HEK293 (cell line): ENCODE data around the gene SYT2.

ENCODE experiments used
- BCL11B ChIP-seq: fragments of 450-650 bp; formaldehyde crosslinking; IDR thresholded peaks from 2 replicates; pipeline ENCODE4 v1.5.1; 2016; ENCODE audit warnings: low read depth, missing biosample characterization, missing genetic modification characterization
- KLF9 ChIP-seq: fragments of 450-650 bp; formaldehyde crosslinking; IDR thresholded peaks from 2 replicates; pipeline ENCODE4 v1.5.1; 2016; ENCODE audit warnings: missing biosample characterization, missing genetic modification characterization, low read depth
- PRDM1 ChIP-seq: fragments of 450-650 bp; formaldehyde crosslinking; IDR thresholded peaks from 2 replicates; pipeline ENCODE4; 2016; ENCODE audit warnings: missing biosample characterization, missing genetic modification characterization
- SP2 ChIP-seq: fragments of 450-650 bp; formaldehyde crosslinking; IDR thresholded peaks from 2 replicates; pipeline ENCODE4 v1.5.1; 2016; ENCODE audit warnings: missing biosample characterization, missing genetic modification characterization
- ZNF239 ChIP-seq: fragments of 450-650 bp; formaldehyde crosslinking; IDR thresholded peaks from 2 replicates; pipeline ENCODE4 v1.5.1; 2016; ENCODE audit warnings: missing biosample characterization, missing genetic modification characterization
- ZNF488 ChIP-seq: fragments of 450-650 bp; formaldehyde crosslinking; IDR thresholded peaks from 2 replicates; pipeline ENCODE4 v1.5.1; 2016; ENCODE audit warnings: missing biosample characterization, missing genetic modification characterization
- TF ChIP-seq, protein P1 (sequence below): fragments of 450-650 bp; formaldehyde crosslinking; IDR thresholded peaks from 2 replicates; pipeline ENCODE4 v1.5.1; 2016; ENCODE audit warnings: missing biosample characterization, missing genetic modification characterization
- TF ChIP-seq, protein P2 (sequence below): fragments of 450-650 bp; formaldehyde crosslinking; IDR thresholded peaks from 2 replicates; pipeline ENCODE4 v1.5.1; 2016; ENCODE audit warnings: missing biosample characterization, missing genetic modification characterization
- TF ChIP-seq, protein P3 (sequence below): fragments of 450-650 bp; formaldehyde crosslinking; IDR thresholded peaks from 2 replicates; pipeline ENCODE4 v1.5.1; 2016; ENCODE audit warnings: missing biosample characterization, missing genetic modification characterization

DNA sequence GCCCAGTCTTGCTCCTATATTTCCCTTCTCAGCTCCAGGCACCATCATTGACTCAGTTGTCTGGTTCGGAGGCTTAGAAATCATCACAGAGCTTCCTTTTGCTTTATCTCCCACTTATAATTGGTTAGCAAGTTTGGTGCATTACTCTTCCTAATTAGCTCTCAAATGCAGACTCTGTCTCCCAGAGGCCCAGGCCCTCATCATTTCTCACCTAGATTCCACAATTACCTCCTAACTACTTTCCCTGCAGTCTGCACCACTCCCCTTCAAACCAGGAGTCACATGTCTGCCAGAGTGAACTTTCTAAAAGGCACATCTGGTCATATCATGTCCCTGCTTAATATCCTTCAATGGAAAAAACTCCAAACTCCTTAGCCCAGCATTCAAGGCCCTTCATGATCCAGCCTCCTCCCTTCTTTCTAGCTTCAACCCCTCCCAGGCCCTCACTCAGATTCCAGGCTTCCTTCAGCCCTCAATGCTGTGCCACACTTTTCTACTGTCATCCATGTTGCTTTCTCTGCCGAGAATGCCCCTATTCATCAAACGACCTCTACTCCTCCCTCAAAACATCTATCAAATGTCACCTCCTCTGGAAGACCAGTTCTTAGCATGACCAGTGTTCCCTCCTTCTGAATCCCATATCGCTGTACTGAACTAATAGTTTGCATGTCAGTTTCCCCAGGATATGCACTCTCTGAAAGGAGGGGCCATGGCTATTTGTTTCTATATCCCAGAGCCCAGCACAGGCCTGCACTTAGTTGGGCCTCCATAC, 30.7 kb downstream of the SYT2 start:
- no peak for TF ChIP-seq ZNF239 (tag by site-specific recombination)
- TF ChIP-seq, protein P1, sequence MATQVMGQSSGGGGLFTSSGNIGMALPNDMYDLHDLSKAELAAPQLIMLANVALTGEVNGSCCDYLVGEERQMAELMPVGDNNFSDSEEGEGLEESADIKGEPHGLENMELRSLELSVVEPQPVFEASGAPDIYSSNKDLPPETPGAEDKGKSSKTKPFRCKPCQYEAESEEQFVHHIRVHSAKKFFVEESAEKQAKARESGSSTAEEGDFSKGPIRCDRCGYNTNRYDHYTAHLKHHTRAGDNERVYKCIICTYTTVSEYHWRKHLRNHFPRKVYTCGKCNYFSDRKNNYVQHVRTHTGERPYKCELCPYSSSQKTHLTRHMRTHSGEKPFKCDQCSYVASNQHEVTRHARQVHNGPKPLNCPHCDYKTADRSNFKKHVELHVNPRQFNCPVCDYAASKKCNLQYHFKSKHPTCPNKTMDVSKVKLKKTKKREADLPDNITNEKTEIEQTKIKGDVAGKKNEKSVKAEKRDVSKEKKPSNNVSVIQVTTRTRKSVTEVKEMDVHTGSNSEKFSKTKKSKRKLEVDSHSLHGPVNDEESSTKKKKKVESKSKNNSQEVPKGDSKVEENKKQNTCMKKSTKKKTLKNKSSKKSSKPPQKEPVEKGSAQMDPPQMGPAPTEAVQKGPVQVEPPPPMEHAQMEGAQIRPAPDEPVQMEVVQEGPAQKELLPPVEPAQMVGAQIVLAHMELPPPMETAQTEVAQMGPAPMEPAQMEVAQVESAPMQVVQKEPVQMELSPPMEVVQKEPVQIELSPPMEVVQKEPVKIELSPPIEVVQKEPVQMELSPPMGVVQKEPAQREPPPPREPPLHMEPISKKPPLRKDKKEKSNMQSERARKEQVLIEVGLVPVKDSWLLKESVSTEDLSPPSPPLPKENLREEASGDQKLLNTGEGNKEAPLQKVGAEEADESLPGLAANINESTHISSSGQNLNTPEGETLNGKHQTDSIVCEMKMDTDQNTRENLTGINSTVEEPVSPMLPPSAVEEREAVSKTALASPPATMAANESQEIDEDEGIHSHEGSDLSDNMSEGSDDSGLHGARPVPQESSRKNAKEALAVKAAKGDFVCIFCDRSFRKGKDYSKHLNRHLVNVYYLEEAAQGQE (tag by site-specific recombination) = no peak
- TF ChIP-seq, protein P2, sequence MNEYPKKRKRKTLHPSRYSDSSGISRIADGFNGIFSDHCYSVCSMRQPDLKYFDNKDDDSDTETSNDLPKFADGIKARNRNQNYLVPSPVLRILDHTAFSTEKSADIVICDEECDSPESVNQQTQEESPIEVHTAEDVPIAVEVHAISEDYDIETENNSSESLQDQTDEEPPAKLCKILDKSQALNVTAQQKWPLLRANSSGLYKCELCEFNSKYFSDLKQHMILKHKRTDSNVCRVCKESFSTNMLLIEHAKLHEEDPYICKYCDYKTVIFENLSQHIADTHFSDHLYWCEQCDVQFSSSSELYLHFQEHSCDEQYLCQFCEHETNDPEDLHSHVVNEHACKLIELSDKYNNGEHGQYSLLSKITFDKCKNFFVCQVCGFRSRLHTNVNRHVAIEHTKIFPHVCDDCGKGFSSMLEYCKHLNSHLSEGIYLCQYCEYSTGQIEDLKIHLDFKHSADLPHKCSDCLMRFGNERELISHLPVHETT (tag by site-specific recombination) = no peak
- TF ChIP-seq SP2 (tag by site-specific recombination) = no peak
- TF ChIP-seq, protein P3, sequence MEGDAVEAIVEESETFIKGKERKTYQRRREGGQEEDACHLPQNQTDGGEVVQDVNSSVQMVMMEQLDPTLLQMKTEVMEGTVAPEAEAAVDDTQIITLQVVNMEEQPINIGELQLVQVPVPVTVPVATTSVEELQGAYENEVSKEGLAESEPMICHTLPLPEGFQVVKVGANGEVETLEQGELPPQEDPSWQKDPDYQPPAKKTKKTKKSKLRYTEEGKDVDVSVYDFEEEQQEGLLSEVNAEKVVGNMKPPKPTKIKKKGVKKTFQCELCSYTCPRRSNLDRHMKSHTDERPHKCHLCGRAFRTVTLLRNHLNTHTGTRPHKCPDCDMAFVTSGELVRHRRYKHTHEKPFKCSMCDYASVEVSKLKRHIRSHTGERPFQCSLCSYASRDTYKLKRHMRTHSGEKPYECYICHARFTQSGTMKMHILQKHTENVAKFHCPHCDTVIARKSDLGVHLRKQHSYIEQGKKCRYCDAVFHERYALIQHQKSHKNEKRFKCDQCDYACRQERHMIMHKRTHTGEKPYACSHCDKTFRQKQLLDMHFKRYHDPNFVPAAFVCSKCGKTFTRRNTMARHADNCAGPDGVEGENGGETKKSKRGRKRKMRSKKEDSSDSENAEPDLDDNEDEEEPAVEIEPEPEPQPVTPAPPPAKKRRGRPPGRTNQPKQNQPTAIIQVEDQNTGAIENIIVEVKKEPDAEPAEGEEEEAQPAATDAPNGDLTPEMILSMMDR = no peak
- no peak for TF ChIP-seq KLF9
- TF ChIP-seq PRDM1 (tag by site-specific recombination) = no peak
- TF ChIP-seq ZNF488 (tag by site-specific recombination) = no peak
- TF ChIP-seq BCL11B = no peak
